NB4 (cell line): ENCODE measurements around the gene IRX4.

Experiments
- CTCF ChIP-seq: IDR thresholded peaks from one replicate; pipeline ENCODE4 v1.5.1; 2012; ENCODE audit warnings: low read depth, low read length
- POLR2A ChIP-seq: IDR thresholded peaks from 2 replicates; pipeline ENCODE4 v1.6.1; 2011; ENCODE audit warnings: mild to moderate bottlenecking; ENCODE audit not compliant: insufficient read length; ENCODE audit errors: extremely low read depth

DNA sequence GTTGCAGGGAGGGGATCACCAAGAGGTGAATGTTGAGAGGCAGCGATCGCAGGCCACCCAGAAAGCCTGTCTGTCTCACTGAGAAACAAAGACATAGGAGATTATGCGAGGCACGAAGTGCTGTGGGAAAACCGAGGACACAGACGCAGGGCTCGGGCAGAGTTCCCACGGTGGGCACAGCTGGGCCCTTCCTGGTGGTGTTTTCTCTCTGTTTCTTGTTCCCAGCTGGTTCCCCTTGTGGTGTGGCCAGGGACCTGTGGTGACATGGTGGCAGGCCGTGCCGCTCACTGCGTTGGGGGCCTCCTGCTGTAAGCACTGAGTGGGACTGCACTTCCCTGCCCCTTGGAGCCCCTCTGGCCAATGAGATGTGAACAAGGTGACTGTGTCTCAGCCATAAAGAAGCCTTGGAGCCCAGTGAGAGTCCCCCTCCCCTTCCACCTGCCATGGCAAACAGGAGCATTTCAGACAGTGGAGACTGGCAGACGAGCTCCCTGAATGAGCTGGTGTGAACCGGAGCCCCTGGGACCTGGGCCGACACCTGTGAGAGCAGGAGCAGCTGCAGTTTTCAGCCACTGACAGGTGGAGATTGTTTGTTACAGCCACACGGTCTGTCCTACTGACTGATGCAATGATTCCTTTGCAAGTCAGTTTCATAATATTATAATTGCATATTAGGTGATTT is 13.2 kb upstream of the IRX4 start:
- no peak for TF ChIP-seq CTCF
- TF ChIP-seq POLR2A, result no peak
